Skeletal muscle tissue (tissue), 4 donors: ENCODE data around the gene DDX39B. TPM values are rescaled to one million over a fixed set of nuclear protein-coding genes. Genes with fewer than 3 reads are reported as not detected.
A peak's percentile ranks its signal among the peaks of the same experiment; 100 is the strongest.

Experiments used
- H3K27ac ChIP-seq: one replicate; pipeline ENCODE4 v1.7.0; 2013; ENCODE audit warnings: mild to moderate bottlenecking, low read depth, low read length, inconsistent platforms
- H3K27me3 ChIP-seq, 3 donors: one replicate each; pipeline ENCODE4 v1.7.0; 2013; ENCODE audit warnings: low read length in 3 of 3; ENCODE audit not compliant: control insufficient read depth in 3 of 3, insufficient read depth in 3 of 3
- H3K36me3 ChIP-seq, 3 donors: one replicate each; pipeline ENCODE4 v1.7.0; 2013; ENCODE audit warnings: low read length in 3 of 3; ENCODE audit not compliant: control insufficient read depth in 3 of 3, insufficient read depth in 3 of 3
- H3K4me1 ChIP-seq, 3 donors: one replicate each; pipeline ENCODE4 v1.7.0; 2013; ENCODE audit warnings: low read length in 3 of 3, mild to moderate bottlenecking in 3 of 3; ENCODE audit not compliant: control insufficient read depth in 3 of 3, insufficient read depth in 3 of 3
- H3K4me3 ChIP-seq, 3 donors: one replicate each; pipeline ENCODE4 v1.7.0; 2013; ENCODE audit warnings: low read length in 3 of 3
- H3K9ac ChIP-seq, 3 donors: one replicate each; pipeline ENCODE4 v1.7.0; 2013; ENCODE audit warnings: low read length in 3 of 3, mild to moderate bottlenecking in 3 of 3, moderate library complexity in 2 of 3, low read depth in 1 of 3
- H3K9me3 ChIP-seq, 3 donors: one replicate each; pipeline ENCODE4 v1.7.0; 2013; ENCODE audit warnings: low read length in 3 of 3; ENCODE audit not compliant: control insufficient read depth in 3 of 3
- total RNA-seq: library from RNA; depleted of rRNA; stranded (reverse); fragments of >200 nt; gene quantifications from one replicate; pipeline ENCODE4 v1.2.3, GENCODE V29; 2014
- donor health status: Osteomylitis.

DDX39B gene
- total RNA-seq, 1 donor from 2014 or later: 436 TPM

DNA sequence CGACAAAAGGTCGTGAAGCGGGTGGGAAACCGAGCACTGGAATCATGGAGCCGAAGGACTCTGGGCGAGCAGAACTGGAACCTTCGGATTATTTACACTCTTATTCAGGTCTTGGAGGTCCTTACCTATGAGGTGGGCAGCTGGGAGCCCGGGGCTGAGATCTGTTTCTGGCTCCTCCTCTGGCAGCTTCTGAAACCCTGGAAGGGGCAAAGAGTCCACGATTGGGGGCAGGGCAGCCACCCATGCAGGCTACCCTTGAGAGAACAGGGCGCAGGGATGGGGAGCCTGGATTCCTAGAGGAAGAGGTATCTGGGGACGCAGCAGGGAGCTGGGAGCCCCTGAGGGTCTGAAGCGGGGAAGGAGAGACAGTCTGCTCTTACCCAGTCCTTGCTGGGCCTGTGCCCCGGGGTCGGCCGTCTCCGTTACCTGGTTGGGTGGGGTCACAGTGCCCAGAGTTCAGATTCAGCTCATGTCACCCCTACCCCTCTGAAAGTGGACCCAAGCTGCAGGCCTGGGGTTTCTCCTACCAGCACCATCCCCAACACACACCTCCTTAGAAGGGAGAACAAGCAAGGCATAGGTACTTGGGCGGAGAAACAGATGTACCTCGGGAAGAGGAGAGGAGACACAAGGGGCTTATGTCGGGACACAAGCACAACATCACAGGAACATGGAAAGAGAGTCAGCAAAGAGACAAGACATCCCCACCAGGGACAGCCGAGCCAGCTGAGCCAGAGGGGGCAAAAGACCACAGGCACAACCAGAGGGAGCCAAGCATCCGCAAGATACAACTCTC is 39.8 kb upstream of the DDX39B start:
- peak overlapping the region; percentile 89 to 96 (median 95) for H3K4me3 ChIP-seq
- no peaks in the 10 kb centered on the region for H3K9me3 ChIP-seq
- peaks cover 16 to 18% (median 17%) of the 10 kb centered on the region in 3 donors for H3K4me1 ChIP-seq
- H3K27ac ChIP-seq: peak overlapping the region; percentile 65
- H3K27me3 ChIP-seq: no peaks in the 10 kb centered on the region
- peak overlapping the region; percentile 90 to 96 (median 91) for H3K9ac ChIP-seq
- H3K36me3 ChIP-seq: no peaks in the 10 kb centered on the region

GRCh38 chr6:31580807-31581433 is 39.1 kb upstream of the DDX39B start:
- H3K27ac ChIP-seq: peak overlapping the region; percentile 65
- no peaks in the 10 kb centered on the region for H3K9me3 ChIP-seq
- peak overlapping the region; percentile 90 to 96 (median 91) for H3K9ac ChIP-seq
- no peaks in the 10 kb centered on the region for H3K36me3 ChIP-seq
- peak overlapping the region; percentile 89 to 96 (median 95) for H3K4me3 ChIP-seq
- no peaks in the 10 kb centered on the region for H3K27me3 ChIP-seq
- peaks cover 16 to 20% (median 18%) of the 10 kb centered on the region in 3 donors for H3K4me1 ChIP-seq

DNA sequence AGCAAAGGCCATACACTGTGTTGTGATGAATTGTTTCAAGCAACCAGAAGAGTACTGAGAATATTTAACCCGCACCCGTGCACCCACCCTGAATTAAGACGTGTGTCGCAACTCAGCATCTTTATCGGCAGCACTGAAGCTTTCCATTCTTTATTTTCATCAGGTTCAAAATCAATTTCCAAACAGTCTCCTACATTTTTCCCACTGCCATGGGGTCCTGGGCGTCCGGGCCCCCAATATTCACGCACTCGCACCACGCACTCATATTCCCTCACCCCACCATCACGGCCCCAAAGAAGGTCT is 38.6 kb upstream of the DDX39B start:
- no peaks in the 10 kb centered on the region for H3K27me3 ChIP-seq
- H3K27ac ChIP-seq: peak overlapping the region; percentile 65
- H3K9ac ChIP-seq: peak overlapping the region; percentile 61 to 96 (median 90)
- no peaks in the 10 kb centered on the region for H3K36me3 ChIP-seq
- H3K4me1 ChIP-seq: peaks cover 16 to 20% (median 18%) of the 10 kb centered on the region in 3 donors
- peak overlapping the region; percentile 64 to 96 (median 95) for H3K4me3 ChIP-seq
- H3K9me3 ChIP-seq: no peaks in the 10 kb centered on the region

GRCh38 chr6:31579546-31580437 is 38.0 kb upstream of the DDX39B start:
- no peak overlapping the region for H3K4me3 ChIP-seq

GRCh38 chr6:31579119-31579505 is 37.3 kb upstream of the DDX39B start:
- Histone ChIP-seq H3K27ac (no peak overlapping the region), H3K9ac (no peak overlapping the region), H3K36me3 (no peaks in the 10 kb centered on the region), H3K4me1 (peaks cover 18 to 22% (median 20%) of the 10 kb centered on the region in 3 donors), H3K9me3 (no peaks in the 10 kb centered on the region), H3K27me3 (no peaks in the 10 kb centered on the region), H3K4me3 (no peak overlapping the region)

More at GRCh38 chr6:31579546-31580437, 38.0 kb upstream of the DDX39B start:
- Histone ChIP-seq H3K9me3 (no peaks in the 10 kb centered on the region), H3K4me1 (peaks cover 18 to 22% (median 20%) of the 10 kb centered on the region in 3 donors), H3K36me3 (no peaks in the 10 kb centered on the region), H3K27ac (no peak overlapping the region), H3K9ac (no peak overlapping the region), H3K27me3 (no peaks in the 10 kb centered on the region)

- peaks cover 18 to 22% (median 20%) of the 10 kb centered on the region in 3 donors for H3K4me1 ChIP-seq
- H3K27me3 ChIP-seq: no peaks in the 10 kb centered on the region
- H3K9ac ChIP-seq: no peak overlapping the region
- H3K4me3 ChIP-seq: no peak overlapping the region
- H3K27ac ChIP-seq: no peak overlapping the region
- no peaks in the 10 kb centered on the region for H3K36me3 ChIP-seq
- no peaks in the 10 kb centered on the region for H3K9me3 ChIP-seq
These were observed 36.6 kb upstream of the DDX39B start for GRCh38 chr6:31578184-31579118.

DNA sequence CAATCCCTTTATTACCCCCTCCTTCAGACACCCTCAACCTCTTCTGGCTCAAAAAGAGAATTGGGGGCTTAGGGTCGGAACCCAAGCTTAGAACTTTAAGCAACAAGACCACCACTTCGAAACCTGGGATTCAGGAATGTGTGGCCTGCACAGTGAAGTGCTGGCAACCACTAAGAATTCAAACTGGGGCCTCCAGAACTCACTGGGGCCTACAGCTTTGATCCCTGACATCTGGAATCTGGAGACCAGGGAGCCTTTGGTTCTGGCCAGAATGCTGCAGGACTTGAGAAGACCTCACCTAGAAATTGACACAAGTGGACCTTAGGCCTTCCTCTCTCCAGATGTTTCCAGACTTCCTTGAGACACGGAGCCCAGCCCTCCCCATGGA is 35.8 kb upstream of the DDX39B start:
- Histone ChIP-seq H3K4me3 (no peak overlapping the region), H3K27me3 (no peaks in the 10 kb centered on the region), H3K27ac (no peak overlapping the region), H3K9me3 (no peaks in the 10 kb centered on the region), H3K36me3 (no peaks in the 10 kb centered on the region), H3K4me1 (peaks cover 18 to 22% (median 20%) of the 10 kb centered on the region in 3 donors), H3K9ac (no peak overlapping the region)

DNA sequence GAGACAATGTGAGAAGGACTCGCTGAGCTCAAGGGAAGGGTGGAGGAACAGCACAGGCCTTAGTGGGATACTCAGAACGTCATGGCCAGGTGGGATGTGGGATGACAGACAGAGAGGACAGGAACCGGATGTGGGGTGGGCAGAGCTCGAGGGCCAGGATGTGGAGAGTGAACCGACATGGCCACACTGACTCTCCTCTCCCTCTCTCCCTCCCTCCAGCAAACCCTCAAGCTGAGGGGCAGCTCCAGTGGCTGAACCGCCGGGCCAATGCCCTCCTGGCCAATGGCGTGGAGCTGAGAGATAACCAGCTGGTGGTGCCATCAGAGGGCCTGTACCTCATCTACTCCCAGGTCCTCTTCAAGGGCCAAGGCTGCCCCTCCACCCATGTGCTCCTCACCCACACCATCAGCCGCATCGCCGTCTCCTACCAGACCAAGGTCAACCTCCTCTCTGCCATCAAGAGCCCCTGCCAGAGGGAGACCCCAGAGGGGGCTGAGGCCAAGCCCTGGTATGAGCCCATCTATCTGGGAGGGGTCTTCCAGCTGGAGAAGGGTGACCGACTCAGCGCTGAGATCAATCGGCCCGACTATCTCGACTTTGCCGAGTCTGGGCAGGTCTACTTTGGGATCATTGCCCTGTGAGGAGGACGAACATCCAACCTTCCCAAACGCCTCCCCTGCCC is 35.2 kb upstream of the DDX39B start:
- no peak overlapping the region for H3K27ac ChIP-seq
- H3K36me3 ChIP-seq: no peaks in the 10 kb centered on the region
- H3K9ac ChIP-seq: no peak overlapping the region
- peaks cover 17 to 21% (median 20%) of the 10 kb centered on the region in 3 donors for H3K4me1 ChIP-seq
- no peak overlapping the region for H3K4me3 ChIP-seq
- H3K9me3 ChIP-seq: no peaks in the 10 kb centered on the region
- no peaks in the 10 kb centered on the region for H3K27me3 ChIP-seq
